GM12878 (cell line): ENCODE results near the gene CERKL. TPM values are rescaled to one million over a fixed set of nuclear protein-coding genes. Genes with fewer than 3 reads are reported as not detected.

Source experiments
- ATAC-seq: fragments of 200-7000 bp; cut with Tn5 transposase; 3 replicates; pipeline ENCODE4 v1.9.1; 2020; ENCODE audit warnings: mild to moderate bottlenecking, moderate library complexity
- BruUV-seq: library from RNA; stranded (reverse); fragments of 400-500 nt; replicated peaks from 2 replicates; lab custom pipeline; 2021; lab: Mats Ljungman, UMichigan
- CTCF ChIA-PET: fragments of 300-600 bp; sonication (Branson Sonifier 250); formaldehyde crosslinking; extraction: SDS; loops from one replicate; lab custom pipeline; 2021; ENCODE audit warnings: inconsistent platforms; lab: Yijun Ruan, JAX
- POLR2A ChIA-PET: fragments of 350-600 bp; formaldehyde crosslinking; extraction: SDS; loops from one replicate; lab custom pipeline; 2021; ENCODE audit warnings: inconsistent platforms; lab: Charles Lee
- RAD21 ChIA-PET: fragments of 300-600 bp; sonication (Branson Sonifier 250); formaldehyde crosslinking; loops from one replicate; lab custom pipeline; 2023; ENCODE audit warnings: antibody characterized with exemption; ENCODE audit not compliant: unreplicated experiment; lab: Charles Lee
- SMC1A ChIA-PET: fragments of 300-600 bp; sonication (Branson Sonifier 250); formaldehyde crosslinking; loops from one replicate; lab custom pipeline; 2023; ENCODE audit not compliant: unreplicated experiment, uncharacterized antibody; lab: Charles Lee
- DNase-seq: peaks from one replicate; pipeline ENCODE4 v3.0.0-alpha.2; 2011; ENCODE audit warnings: low read depth, low spot score
- FAIRE-seq: peaks from 3 replicates; lab custom pipeline; 2011; peaks lifted over from hg19 to GRCh38; lab: Jason Lieb, UNC
- H2AFZ ChIP-seq: 2 replicates; pipeline ENCODE4 v1.6.0; 2011; ENCODE audit warnings: low read depth, low read length, control low read depth; ENCODE audit not compliant: control insufficient read depth
- H3K27ac ChIP-seq: 2 replicates; pipeline ENCODE4 v1.5.1; 2011; ENCODE audit warnings: control low read depth; ENCODE audit not compliant: control insufficient read depth, insufficient read depth
- H3K27me3 ChIP-seq, 2 experiments: replicated peaks in 1 of 2; 2 replicates each; pipeline versions ENCODE4 v1.6.0 to v1.6.1; 2011; ENCODE audit warnings: low read length in 1 of 2; ENCODE audit not compliant: control insufficient read depth in 2 of 2, insufficient read depth in 2 of 2
- H3K36me3 ChIP-seq, 2 experiments: 2 replicates each; pipeline ENCODE4 v1.5.1; 2011; ENCODE audit warnings: low read length in 1 of 2; ENCODE audit not compliant: control insufficient read depth in 2 of 2, insufficient read depth in 2 of 2
- H3K4me1 ChIP-seq: 2 replicates; pipeline ENCODE4 v1.6.1; 2011; ENCODE audit warnings: mild to moderate bottlenecking, low read length, moderate library complexity, mixed read lengths; ENCODE audit not compliant: control insufficient read depth, insufficient read depth
- H3K4me2 ChIP-seq: 2 replicates; pipeline ENCODE4 v1.6.0; 2011; ENCODE audit warnings: control low read depth; ENCODE audit not compliant: control insufficient read depth, insufficient read depth
- H3K4me3 ChIP-seq: fragments of 200-600 bp; sonication (generic); 2 replicates; pipeline ENCODE4 v1.5.1; 2016
- H3K79me2 ChIP-seq: 2 replicates; pipeline ENCODE4 v1.6.0; 2011; ENCODE audit warnings: low read length; ENCODE audit not compliant: control insufficient read depth, insufficient read depth
- H3K9ac ChIP-seq: 2 replicates; pipeline ENCODE4 v1.8.0; 2011; ENCODE audit warnings: low read length, control low read depth, mixed read lengths; ENCODE audit not compliant: control insufficient read depth, insufficient read depth
- H3K9me3 ChIP-seq: replicated peaks from 3 replicates; pipeline ENCODE4 v1.5.1; 2011; ENCODE audit warnings: mild to moderate bottlenecking, low read length; ENCODE audit not compliant: control insufficient read depth, insufficient read depth
- H4K20me1 ChIP-seq: 2 replicates; pipeline ENCODE4 v1.6.0; 2011; ENCODE audit not compliant: control insufficient read depth, insufficient read depth
- MTA2 ChIP-seq: fragments of 450-650 bp; IDR thresholded peaks from 2 replicates; pipeline ENCODE4 v1.6.1; 2016; ENCODE audit warnings: low read depth, mild to moderate bottlenecking, moderate library complexity
- NFYB ChIP-seq: IDR thresholded peaks from 2 replicates; pipeline ENCODE4 v1.6.1; 2011; ENCODE audit warnings: low read depth, mild to moderate bottlenecking, low read length, improper control_type of control experiment, moderate library complexity; ENCODE audit not compliant: insufficient read depth
- RBBP5 ChIP-seq: fragments of 200-600 bp; sonication (generic); conservative IDR thresholded peaks from 2 replicates; pipeline ENCODE4 v1.6.1; 2016
- WGBS: methylation state at CpG from one replicate; pipeline ENCODE4 v1.1.6; 2016; ENCODE audit warnings: low lambda C conversion rate; ENCODE audit not compliant: insufficient replicate concordance, insufficient coverage; ENCODE audit errors: missing lambda C conversion rate; 5-methylcytosine and 5-hydroxymethylcytosine counted together
- in situ Hi-C: fragments of 300-500 bp; cut with MboI; formaldehyde crosslinking; loops from 9 replicates; pipeline ENCODE4 v1.14.3; 2018; ENCODE audit warnings: mixed read lengths
- intact Hi-C: fragments of 100-400 bp; cut with micrococcal nuclease; formaldehyde crosslinking; loops from one replicate; pipeline ENCODE4 v1.14.2; 2022; ENCODE audit not compliant: unreplicated experiment
- polyA plus RNA-seq, 11 experiments: library from polyadenylated mRNA; depleted of rRNA in 4 of 11; unstranded in 6 of 11; stranded (reverse) in 5 of 11; fragments of >200 nt; fragmentation: Nextera tagmentation in 4 of 11; fragmentation: Illumina TruSeq in 1 of 11; extraction: Ambion mirVana in 4 of 11; extraction: Trizol in 1 of 11; gene quantifications; 1 replicate in 1 of 11; 2 replicates in 10 of 11; pipeline versions ENCODE4 v1.2.1 to v1.2.3, GENCODE V29; 2011 to 2016; ENCODE audit warnings: inconsistent platforms in 2 of 11, missing spikeins in 2 of 11, low read depth in 1 of 11
- total RNA-seq, 4 experiments: library from RNA; depleted of rRNA in 3 of 4; stranded (reverse); fragments of >200 nt in 3 of 4; fragmentation: Illumina TruSeq in 1 of 4; extraction: Trizol in 1 of 4; gene quantifications; 2 replicates each; pipeline versions ENCODE4 v1.2.1 to v1.2.3, GENCODE V29; 2013 to 2021
- TF ChIP-seq, protein P1 (sequence below): fragments of 450-650 bp; IDR thresholded peaks from 2 replicates; pipeline ENCODE4 v1.6.1; 2017; ENCODE audit warnings: antibody characterized with exemption, mild to moderate bottlenecking, moderate library complexity

The CERKL gene
- total and polyA plus RNA-seq, 10 of the 15 experiments (the other 5 are each of a cell fraction or from before 2014, with no cell fraction given): 0.05 to 23.0 (median 6.0) TPM; not detected in 2

DNA sequence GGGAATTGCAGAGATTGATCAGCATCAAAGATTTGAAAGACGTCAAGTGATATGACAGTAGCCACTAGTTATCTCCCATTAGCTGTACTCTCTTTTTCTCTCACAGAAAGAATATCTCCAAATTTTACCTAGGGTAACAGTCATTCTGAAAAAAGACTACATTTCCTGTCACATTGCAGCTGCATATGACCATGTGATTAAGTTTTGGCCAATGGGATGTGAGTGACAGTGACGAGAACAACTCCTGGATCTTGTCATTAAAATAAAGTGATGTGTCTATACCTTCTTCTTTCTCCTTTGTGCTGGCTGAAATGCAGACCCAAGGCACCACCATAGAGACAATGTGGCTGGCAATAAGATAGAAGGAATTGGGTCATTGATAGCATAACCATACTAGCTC lies 34.0 kb upstream of the CERKL start:
- no peak for FAIRE-seq
- WGBS: 41% methylated on average over 2 of the region's 2 CpGs
- Histone ChIP-seq H2AFZ (no peak overlapping the region), H3K36me3 (no peaks in the 10 kb centered on the region)
- RAD21 ChIA-PET: no interaction called here
- TF ChIP-seq RBBP5 (no peak), NFYB (peak; percentile 83)
- TF ChIP-seq, all 136 proteins: peak for 1
- no peak overlapping the region for H3K9ac ChIP-seq
- H3K9me3 ChIP-seq: no peaks in the 10 kb centered on the region
- intact Hi-C loops: no loop called here
- no peak overlapping the region for H3K27ac ChIP-seq
- ATAC-seq: no peak
- H3K4me1 ChIP-seq: no peaks in the 10 kb centered on the region
- H3K4me2 ChIP-seq: no peak overlapping the region
- ChIA-PET CTCF (interaction anchor here (0.7 to 1.2 kb wide), 2 partner anchors 106 to 315 kb away, joined by 3 read pairs; no protein-coding TSS in a partner anchor), POLR2A (no interaction called here), SMC1A (interaction anchor here (0.6 to 1.5 kb wide), 2 partner anchors 25 to 245 kb away, joined by 3 to 7 read pairs; no protein-coding TSS in a partner anchor)
- no peak overlapping the region for H3K4me3 ChIP-seq
- H3K27me3 ChIP-seq: no peaks in the 10 kb centered on the region
- H3K79me2 ChIP-seq: no peaks in the 10 kb centered on the region
- in situ Hi-C loops: no loop called here
- no TSS peak for BruUV-seq
- H4K20me1 ChIP-seq: no peaks in the 10 kb centered on the region
- no peak for DNase-seq

DNA sequence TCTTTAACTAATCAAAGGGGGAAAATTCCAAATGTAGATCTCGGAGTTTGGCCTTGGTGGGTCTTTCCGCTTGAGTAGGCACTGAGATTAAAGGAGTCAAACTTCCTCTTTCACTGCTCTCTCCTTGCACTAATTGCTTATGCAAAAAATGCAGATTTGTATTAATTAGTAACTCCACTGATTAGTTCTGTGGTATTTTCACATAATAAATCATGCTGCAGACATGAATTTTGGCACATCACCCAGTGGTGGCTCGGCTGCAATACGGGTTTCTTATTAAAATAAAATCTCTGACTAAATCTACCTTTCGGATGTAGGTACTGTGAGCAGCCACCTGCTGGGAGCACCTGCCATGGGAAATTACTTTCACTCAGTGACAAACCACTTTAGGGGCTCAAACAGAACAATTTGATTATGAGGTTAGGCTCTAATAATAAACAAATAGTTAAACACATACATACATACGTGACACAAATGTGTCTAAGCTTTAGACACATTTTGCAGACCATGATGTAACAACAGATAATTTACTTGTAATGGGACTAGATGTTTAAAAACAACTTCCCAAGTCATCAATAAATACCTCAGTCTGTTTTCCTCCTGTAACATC lies 29.8 kb upstream of the CERKL start:
- ATAC-seq (no peak), FAIRE-seq (no peak), DNase-seq (no peak)
- no peaks in the 10 kb centered on the region for H3K36me3 ChIP-seq
- no peak overlapping the region for H3K4me3 ChIP-seq
- SMC1A ChIA-PET: interaction anchor here (1.2 kb wide), 1 partner anchor 140 kb away, joined by 3 read pairs; no protein-coding TSS in a partner anchor
- CTCF ChIA-PET: interaction anchor here (0.5 kb wide), 1 partner anchor 1591 kb away, joined by 3 read pairs; no protein-coding TSS in a partner anchor
- H3K9me3 ChIP-seq: no peaks in the 10 kb centered on the region; the same call in 2 of the 3 replicates
- TF ChIP-seq, protein P1, sequence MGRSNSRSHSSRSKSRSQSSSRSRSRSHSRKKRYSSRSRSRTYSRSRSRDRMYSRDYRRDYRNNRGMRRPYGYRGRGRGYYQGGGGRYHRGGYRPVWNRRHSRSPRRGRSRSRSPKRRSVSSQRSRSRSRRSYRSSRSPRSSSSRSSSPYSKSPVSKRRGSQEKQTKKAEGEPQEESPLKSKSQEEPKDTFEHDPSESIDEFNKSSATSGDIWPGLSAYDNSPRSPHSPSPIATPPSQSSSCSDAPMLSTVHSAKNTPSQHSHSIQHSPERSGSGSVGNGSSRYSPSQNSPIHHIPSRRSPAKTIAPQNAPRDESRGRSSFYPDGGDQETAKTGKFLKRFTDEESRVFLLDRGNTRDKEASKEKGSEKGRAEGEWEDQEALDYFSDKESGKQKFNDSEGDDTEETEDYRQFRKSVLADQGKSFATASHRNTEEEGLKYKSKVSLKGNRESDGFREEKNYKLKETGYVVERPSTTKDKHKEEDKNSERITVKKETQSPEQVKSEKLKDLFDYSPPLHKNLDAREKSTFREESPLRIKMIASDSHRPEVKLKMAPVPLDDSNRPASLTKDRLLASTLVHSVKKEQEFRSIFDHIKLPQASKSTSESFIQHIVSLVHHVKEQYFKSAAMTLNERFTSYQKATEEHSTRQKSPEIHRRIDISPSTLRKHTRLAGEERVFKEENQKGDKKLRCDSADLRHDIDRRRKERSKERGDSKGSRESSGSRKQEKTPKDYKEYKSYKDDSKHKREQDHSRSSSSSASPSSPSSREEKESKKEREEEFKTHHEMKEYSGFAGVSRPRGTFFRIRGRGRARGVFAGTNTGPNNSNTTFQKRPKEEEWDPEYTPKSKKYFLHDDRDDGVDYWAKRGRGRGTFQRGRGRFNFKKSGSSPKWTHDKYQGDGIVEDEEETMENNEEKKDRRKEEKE: no peak
- TF ChIP-seq MTA2: peak; percentile 20; the same call in 1 of the 2 replicates
- H3K4me2 ChIP-seq: no peak overlapping the region
- RAD21 ChIA-PET: no interaction called here
- intact Hi-C loops: no loop called here
- no TSS peak for BruUV-seq
- H4K20me1 ChIP-seq: no peaks in the 10 kb centered on the region
- H3K27ac ChIP-seq: no peak overlapping the region
- POLR2A ChIA-PET: no interaction called here
- 29% methylated on average over 6 of the region's 6 CpGs for WGBS
- no peak overlapping the region for H2AFZ ChIP-seq
- H3K27me3 ChIP-seq: peaks cover 11 to 24% of the 10 kb centered on the region in 2 experiments
- H3K9ac ChIP-seq: no peak overlapping the region
- H3K4me1 ChIP-seq: no peaks in the 10 kb centered on the region
- in situ Hi-C loops: no loop called here
- H3K79me2 ChIP-seq: no peaks in the 10 kb centered on the region
